B cell (primary cell): Measurements from ENCODE around the gene LPCAT1. TPM values are rescaled to one million over a fixed set of nuclear protein-coding genes. Genes with fewer than 3 reads are reported as not detected.

Experiments
- ATAC-seq: fragments of 200-7000 bp; cut with Tn5 transposase; one replicate; pipeline ENCODE4 v1.10.0; 2021; ENCODE audit warnings: low read depth, mild to moderate bottlenecking, moderate number of reproducible peaks, moderate library complexity
- CTCF ChIA-PET: fragments of 350-600 bp; sonication (Branson Sonifier 250); formaldehyde crosslinking; loops from one replicate; lab custom pipeline; 2021; ENCODE audit warnings: antibody characterized with exemption, inconsistent platforms; lab: Charles Lee
- POLR2A ChIA-PET: fragments of 350-600 bp; sonication (Branson Sonifier 250); formaldehyde crosslinking; loops from one replicate; lab custom pipeline; 2021; ENCODE audit warnings: antibody characterized with exemption; lab: Charles Lee
- DNase-seq: peaks from one replicate; pipeline ENCODE4 v3.0.0; 2013
- H2AFZ ChIP-seq: 2 replicates; pipeline ENCODE4 v1.6.1; 2012; ENCODE audit warnings: mild to moderate bottlenecking, low read depth, low read length; ENCODE audit not compliant: insufficient read depth, poor library complexity, severe bottlenecking
- H3K27ac ChIP-seq, 2 donors: 1 replicate in 1 of 2; 2 replicates in 1 of 2; pipeline ENCODE4 v1.5.1; 2012 to 2013; ENCODE audit warnings: low read length in 2 of 2, mild to moderate bottlenecking in 2 of 2, moderate library complexity in 1 of 2
- H3K27me3 ChIP-seq, 4 experiments: fragments of 200-600 bp in 1 of 4; sonication (generic) in 1 of 4; replicated peaks in 1 of 4; 1 replicate in 2 of 4; 2 replicates in 2 of 4; pipeline versions ENCODE4 v1.6.1 to v1.7.0; 2013 to 2016; ENCODE audit warnings: low read length in 3 of 4, mild to moderate bottlenecking in 2 of 4, mixed read lengths in 1 of 4, moderate library complexity in 1 of 4; ENCODE audit not compliant: insufficient read depth in 4 of 4, control insufficient read depth in 3 of 4; ENCODE audit errors: control extremely low read depth in 1 of 4
- H3K36me3 ChIP-seq, 2 experiments: replicated peaks in 1 of 2; 1 replicate in 1 of 2; 2 replicates in 1 of 2; pipeline versions ENCODE4 v1.6.1 to v1.7.1; 2013; ENCODE audit warnings: low read length in 1 of 2; ENCODE audit not compliant: insufficient read depth in 2 of 2, control insufficient read depth in 1 of 2; ENCODE audit errors: control extremely low read depth in 1 of 2, extremely low read depth in 1 of 2
- H3K4me1 ChIP-seq, 2 donors: fragments of 200-600 bp in 1 of 2; sonication (generic) in 1 of 2; 1 replicate in 1 of 2; 2 replicates in 1 of 2; pipeline versions ENCODE4 v1.5.1 to v1.6.1; 2013 to 2017; ENCODE audit warnings: low read length in 2 of 2; ENCODE audit not compliant: control insufficient read depth in 2 of 2, insufficient read depth in 2 of 2
- H3K4me2 ChIP-seq: replicated peaks from 2 replicates; pipeline ENCODE3; 2012; ENCODE audit warnings: mild to moderate bottlenecking, low read depth, low read length; ENCODE audit not compliant: poor library complexity, severe bottlenecking
- H3K4me3 ChIP-seq, 5 experiments: fragments of 200-600 bp in 1 of 5; sonication (generic) in 1 of 5; 1 replicate in 3 of 5; 2 replicates in 2 of 5; pipeline versions ENCODE4 v1.5.1 to v1.7.0; 2011 to 2016; ENCODE audit warnings: low read length in 4 of 5, mild to moderate bottlenecking in 4 of 5, low read depth in 2 of 5, control low read depth in 1 of 5, moderate library complexity in 1 of 5; ENCODE audit not compliant: insufficient read depth in 1 of 5; ENCODE audit errors: control extremely low read depth in 1 of 5, extremely low read depth in 1 of 5
- H3K79me2 ChIP-seq: fragments of 200-600 bp; sonication (generic); one replicate; pipeline ENCODE4 v1.6.0; 2016; ENCODE audit warnings: low read length; ENCODE audit not compliant: control insufficient read depth, insufficient read depth
- H3K9ac ChIP-seq: fragments of 200-600 bp; sonication (generic); 2 replicates; pipeline ENCODE4 v1.6.1; 2017; ENCODE audit warnings: mild to moderate bottlenecking, low read length, moderate library complexity
- H3K9me3 ChIP-seq, 3 donors: one replicate each; pipeline versions ENCODE4 v1.6.1 to v1.7.1; 2013; ENCODE audit warnings: low read length in 2 of 3; ENCODE audit not compliant: control insufficient read depth in 2 of 3, insufficient read depth in 1 of 3; ENCODE audit errors: control extremely low read depth in 1 of 3
- H4K20me1 ChIP-seq: 2 replicates; pipeline ENCODE4 v1.6.0; 2012; ENCODE audit warnings: mild to moderate bottlenecking, low read length; ENCODE audit not compliant: insufficient read depth, control insufficient read depth, poor library complexity, severe bottlenecking
- H3K27ac Mint-ChIP-seq: one replicate; pipeline ENCODE4 v1.8.0; 2021; ENCODE audit warnings: mixed read lengths
- H3K27me3 Mint-ChIP-seq: one replicate; pipeline ENCODE4 v1.8.0; 2021; ENCODE audit warnings: mixed read lengths
- H3K4me1 Mint-ChIP-seq: one replicate; pipeline ENCODE4 v1.8.0; 2021; ENCODE audit warnings: mixed read lengths
- H3K4me3 Mint-ChIP-seq: one replicate; pipeline ENCODE4 v1.8.0; 2021; ENCODE audit warnings: mixed read lengths
- H3K9me3 Mint-ChIP-seq: one replicate; pipeline ENCODE4 v1.8.0; 2022; ENCODE audit warnings: mixed read lengths; ENCODE audit not compliant: insufficient read depth
- CTCF ChIP-seq: fragments of 200-600 bp; IDR thresholded peaks from one replicate; pipeline ENCODE4 v1.8.0; 2022; ENCODE audit warnings: antibody characterized with exemption, mild to moderate bottlenecking
- EZH2 ChIP-seq: IDR thresholded peaks from 2 replicates; pipeline ENCODE4 v1.6.1; 2012; ENCODE audit warnings: borderline replicate concordance, low read depth, mild to moderate bottlenecking, moderate library complexity, low read length; ENCODE audit not compliant: insufficient read depth, poor library complexity, severe bottlenecking
- WGBS: methylation state at CpG from one replicate; pipeline ENCODE4 v1.1.5; 2013; ENCODE audit warnings: missing lambda C conversion rate; ENCODE audit not compliant: insufficient coverage; 5-methylcytosine and 5-hydroxymethylcytosine counted together
- intact Hi-C: fragments of 100-400 bp; cut with micrococcal nuclease; formaldehyde crosslinking; loops from one replicate; pipeline ENCODE4 v1.10.0; 2022
- polyA plus RNA-seq: library from polyadenylated mRNA; depleted of rRNA; stranded (reverse); fragments of >200 nt; gene quantifications from 2 replicates; pipeline ENCODE4 v1.2.3, GENCODE V29; 2012
- total RNA-seq, 2 donors: library from RNA; stranded (reverse); fragments of 120-200 nt in 1 of 2; gene quantifications; 1 replicate in 1 of 2; 2 replicates in 1 of 2; pipeline versions ENCODE4 v1.2.3 to v1.2.4, GENCODE V29; 2013 to 2022

LPCAT1 gene
- total and polyA plus RNA-seq, 2 donors (not counting 1 experiment from before 2014, with no cell fraction given): 94.8 to 159 TPM

GRCh38 chr5:1544294-1544961 lies 20.7 kb upstream of the LPCAT1 start:
- H4K20me1 ChIP-seq: no peaks in the 10 kb centered on the region
- intact Hi-C loops: no loop called here
- CTCF ChIA-PET: no interaction called here
- H3K27ac Mint-ChIP-seq: no peak overlapping the region
- DNase-seq: no peak
- 98% methylated on average over 12 of the region's 12 CpGs for WGBS
- H3K27ac ChIP-seq: no peak overlapping the region
- H3K4me1 Mint-ChIP-seq: peaks cover 10% of the 10 kb centered on the region
- H3K9ac ChIP-seq: no peak overlapping the region
- H3K9me3 ChIP-seq: peaks cover 0 to 13% (median 0%) of the 10 kb centered on the region in 3 donors
- no peak for TF ChIP-seq EZH2
- no peak for TF ChIP-seq CTCF
- H2AFZ ChIP-seq: no peak overlapping the region
- H3K36me3 ChIP-seq: no peaks in the 10 kb centered on the region
- H3K79me2 ChIP-seq: no peaks in the 10 kb centered on the region
- ATAC-seq: no peak
- H3K4me3 ChIP-seq: no peak overlapping the region
- H3K27me3 Mint-ChIP-seq: no peaks in the 10 kb centered on the region
- no peaks in the 10 kb centered on the region for H3K9me3 Mint-ChIP-seq
- H3K4me3 Mint-ChIP-seq: no peak overlapping the region
- H3K4me2 ChIP-seq: no peak overlapping the region
- peaks cover 0 to 10% of the 10 kb centered on the region in 2 donors for H3K4me1 ChIP-seq
- H3K27me3 ChIP-seq: no peaks in the 10 kb centered on the region
- POLR2A ChIA-PET: no interaction called here

GRCh38 chr5:1543398-1544293 lies 19.9 kb upstream of the LPCAT1 start:
- CTCF ChIA-PET: no interaction called here
- POLR2A ChIA-PET: no interaction called here
- Mint-ChIP-seq H3K4me1 (peaks cover 13% of the 10 kb centered on the region), H3K27ac (no peak overlapping the region), H3K27me3 (no peaks in the 10 kb centered on the region), H3K9me3 (no peaks in the 10 kb centered on the region), H3K4me3 (no peak overlapping the region)
- Histone ChIP-seq H3K4me1 (peaks cover 0 to 10% of the 10 kb centered on the region in 2 donors), H3K27me3 (no peaks in the 10 kb centered on the region), H3K79me2 (no peaks in the 10 kb centered on the region), H3K4me3 (no peak overlapping the region), H3K27ac (no peak overlapping the region), H4K20me1 (no peaks in the 10 kb centered on the region), H3K9me3 (peaks cover 0 to 17% (median 0%) of the 10 kb centered on the region in 3 donors), H3K9ac (no peak overlapping the region), H2AFZ (no peak overlapping the region), H3K36me3 (no peaks in the 10 kb centered on the region), H3K4me2 (no peak overlapping the region)
- no peak for DNase-seq
- WGBS: 100% methylated on average over 5 of the region's 8 CpGs
- intact Hi-C loops: no loop called here
- no peak for ATAC-seq
- TF ChIP-seq CTCF: no peak
- no peak for TF ChIP-seq EZH2
